Panc1 (cell line): ENCODE measurements around the gene DRD3. TPM values are rescaled to one million over a fixed set of nuclear protein-coding genes. Genes with fewer than 3 reads are reported as not detected.

Experiments used
- ATAC-seq: fragments of 200-7000 bp; cut with Tn5 transposase; 2 replicates; pipeline ENCODE4 v1.9.1; 2020; ENCODE audit warnings: mild to moderate bottlenecking, moderate library complexity
- BruUV-seq: library from RNA; stranded (reverse); fragments of 400-500 nt; replicated peaks from 2 replicates; lab custom pipeline; 2021; lab: Mats Ljungman, UMichigan
- CTCF ChIA-PET: fragments of 300-600 bp; sonication (Branson Sonifier 250); formaldehyde crosslinking; loops from one replicate; lab custom pipeline; 2022; ENCODE audit warnings: antibody characterized with exemption; lab: Charles Lee
- POLR2A ChIA-PET: fragments of 300-600 bp; sonication (Branson Sonifier 250); formaldehyde crosslinking; loops from one replicate; lab custom pipeline; 2022; ENCODE audit warnings: antibody characterized with exemption; lab: Charles Lee
- DNase-seq: peaks from one replicate; pipeline ENCODE4 v3.0.0-alpha.2; 2010; ENCODE audit warnings: low read depth, low spot score
- H3K27ac ChIP-seq: 2 replicates; pipeline ENCODE4 v1.5.1; 2011; ENCODE audit warnings: mild to moderate bottlenecking, low read length, inconsistent platforms
- H3K27me3 ChIP-seq: fragments of 200-500 bp; sonication (Bioruptor generic); 2 replicates; pipeline ENCODE4 v1.6.0; 2014; ENCODE audit warnings: low read length, inconsistent platforms; ENCODE audit not compliant: control insufficient read depth, insufficient read depth
- H3K36me3 ChIP-seq: fragments of 200-500 bp; sonication (Bioruptor generic); 2 replicates; pipeline ENCODE4 v1.5.1; 2014; ENCODE audit warnings: inconsistent platforms, mild to moderate bottlenecking, low read length, moderate library complexity; ENCODE audit not compliant: control insufficient read depth, insufficient read depth
- H3K4me1 ChIP-seq: 2 replicates; pipeline ENCODE4 v1.5.1; 2011; ENCODE audit warnings: inconsistent platforms, mild to moderate bottlenecking, low read length, moderate library complexity; ENCODE audit not compliant: control insufficient read depth, insufficient read depth
- H3K4me3 ChIP-seq, 2 experiments: 2 replicates each; pipeline ENCODE4 v1.5.1; 2011 to 2012; ENCODE audit warnings: low read depth in 2 of 2, low read length in 2 of 2, mild to moderate bottlenecking in 2 of 2, inconsistent platforms in 1 of 2, moderate library complexity in 1 of 2
- H3K9me3 ChIP-seq: fragments of 200-500 bp; sonication (Bioruptor generic); 2 replicates; pipeline ENCODE4 v1.5.1; 2014; ENCODE audit warnings: low read depth, mild to moderate bottlenecking, inconsistent platforms, low read length, moderate library complexity; ENCODE audit not compliant: control insufficient read depth, insufficient read depth
- POLR2AphosphoS5 ChIP-seq: IDR thresholded peaks from 2 replicates; pipeline ENCODE4 v1.6.1; 2012; ENCODE audit warnings: mild to moderate bottlenecking, low read depth, low read length, moderate library complexity
- SIN3A ChIP-seq: IDR thresholded peaks from 2 replicates; pipeline ENCODE4 v1.6.1; 2012; ENCODE audit warnings: low read depth, mild to moderate bottlenecking, low read length, moderate library complexity, borderline replicate concordance; ENCODE audit not compliant: insufficient read depth
- TCF7L2 ChIP-seq: IDR thresholded peaks from 2 replicates; pipeline ENCODE4 v1.6.1; 2011; ENCODE audit warnings: mild to moderate bottlenecking, low read depth, low read length, inconsistent platforms
- in situ Hi-C: cut with HindIII; loops from 2 replicates; pipeline ENCODE4 v1.10.0; 2016; ENCODE audit warnings: low sequenced_read_pairs, low pct_unique_long_range_greater_than_20kb
- intact Hi-C: fragments of 100-400 bp; cut with micrococcal nuclease; formaldehyde crosslinking; loops from one replicate; pipeline ENCODE4 v1.10.0; 2022; ENCODE audit not compliant: unreplicated experiment
- total RNA-seq: library from RNA; stranded (reverse); gene quantifications from one replicate; pipeline ENCODE4 v1.2.1, GENCODE V29; 2021; ENCODE audit not compliant: unreplicated experiment
- TF ChIP-seq, protein P1 (sequence below), 2 experiments: IDR thresholded peaks; 2 replicates each; pipeline ENCODE4 v1.6.1; 2011 to 2012; ENCODE audit warnings: low read depth in 2 of 2, control low read depth in 1 of 2, low read length in 1 of 2, mild to moderate bottlenecking in 1 of 2, moderate library complexity in 1 of 2; ENCODE audit not compliant: insufficient read depth in 1 of 2
- TF ChIP-seq, protein P2 (sequence below): fragments of 450-650 bp; IDR thresholded peaks from 2 replicates; pipeline ENCODE4 v1.5.1; 2017; ENCODE audit warnings: mild to moderate bottlenecking

DRD3 gene
- total RNA-seq, 1 experiment from 2014 or later = not detected

DNA sequence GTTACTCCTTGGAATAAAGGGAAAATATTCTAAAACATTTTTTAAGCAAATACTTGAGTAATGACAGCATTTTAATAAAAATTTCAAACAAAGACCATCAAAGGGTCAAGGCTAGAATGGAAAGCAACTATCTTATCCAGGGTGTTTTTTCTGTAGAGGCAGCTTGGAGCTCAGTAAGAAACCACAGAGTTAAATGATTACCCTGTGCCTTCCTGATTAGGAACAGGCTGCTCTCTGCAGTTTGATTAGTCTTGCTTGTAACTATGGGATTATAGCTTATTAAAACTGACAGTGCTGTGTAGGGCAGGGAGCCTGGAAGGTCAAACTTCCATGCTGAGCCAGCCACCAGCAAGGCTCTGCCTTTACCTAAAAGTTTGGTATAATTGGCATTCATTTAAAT is 89.2 kb downstream of the DRD3 start:
- BruUV-seq = no TSS peak
- Histone ChIP-seq H3K4me3 (no peak overlapping the region), H3K4me1 (no peaks in the 10 kb centered on the region), H3K27me3 (no peaks in the 10 kb centered on the region), H3K9me3 (no peaks in the 10 kb centered on the region), H3K36me3 (peaks cover 9% of the 10 kb centered on the region), H3K27ac (no peak overlapping the region)
- CTCF ChIA-PET = no interaction called here
- ATAC-seq (no peak), DNase-seq (no peak)
- in situ Hi-C loops = no loop called here
- intact Hi-C loops = no loop called here
- POLR2A ChIA-PET = no interaction called here
- TF ChIP-seq SIN3A (no peak), POLR2AphosphoS5 (no peak), TCF7L2 (no peak)
- TF ChIP-seq, protein P1, sequence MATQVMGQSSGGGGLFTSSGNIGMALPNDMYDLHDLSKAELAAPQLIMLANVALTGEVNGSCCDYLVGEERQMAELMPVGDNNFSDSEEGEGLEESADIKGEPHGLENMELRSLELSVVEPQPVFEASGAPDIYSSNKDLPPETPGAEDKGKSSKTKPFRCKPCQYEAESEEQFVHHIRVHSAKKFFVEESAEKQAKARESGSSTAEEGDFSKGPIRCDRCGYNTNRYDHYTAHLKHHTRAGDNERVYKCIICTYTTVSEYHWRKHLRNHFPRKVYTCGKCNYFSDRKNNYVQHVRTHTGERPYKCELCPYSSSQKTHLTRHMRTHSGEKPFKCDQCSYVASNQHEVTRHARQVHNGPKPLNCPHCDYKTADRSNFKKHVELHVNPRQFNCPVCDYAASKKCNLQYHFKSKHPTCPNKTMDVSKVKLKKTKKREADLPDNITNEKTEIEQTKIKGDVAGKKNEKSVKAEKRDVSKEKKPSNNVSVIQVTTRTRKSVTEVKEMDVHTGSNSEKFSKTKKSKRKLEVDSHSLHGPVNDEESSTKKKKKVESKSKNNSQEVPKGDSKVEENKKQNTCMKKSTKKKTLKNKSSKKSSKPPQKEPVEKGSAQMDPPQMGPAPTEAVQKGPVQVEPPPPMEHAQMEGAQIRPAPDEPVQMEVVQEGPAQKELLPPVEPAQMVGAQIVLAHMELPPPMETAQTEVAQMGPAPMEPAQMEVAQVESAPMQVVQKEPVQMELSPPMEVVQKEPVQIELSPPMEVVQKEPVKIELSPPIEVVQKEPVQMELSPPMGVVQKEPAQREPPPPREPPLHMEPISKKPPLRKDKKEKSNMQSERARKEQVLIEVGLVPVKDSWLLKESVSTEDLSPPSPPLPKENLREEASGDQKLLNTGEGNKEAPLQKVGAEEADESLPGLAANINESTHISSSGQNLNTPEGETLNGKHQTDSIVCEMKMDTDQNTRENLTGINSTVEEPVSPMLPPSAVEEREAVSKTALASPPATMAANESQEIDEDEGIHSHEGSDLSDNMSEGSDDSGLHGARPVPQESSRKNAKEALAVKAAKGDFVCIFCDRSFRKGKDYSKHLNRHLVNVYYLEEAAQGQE (IDR thresholded peaks at IDR 0.05; ENCODE audit: insufficient read depth in 1 of 2, low read depth in 2 of 2, low read length in 1 of 2) = no peak
- TF ChIP-seq, protein P2, sequence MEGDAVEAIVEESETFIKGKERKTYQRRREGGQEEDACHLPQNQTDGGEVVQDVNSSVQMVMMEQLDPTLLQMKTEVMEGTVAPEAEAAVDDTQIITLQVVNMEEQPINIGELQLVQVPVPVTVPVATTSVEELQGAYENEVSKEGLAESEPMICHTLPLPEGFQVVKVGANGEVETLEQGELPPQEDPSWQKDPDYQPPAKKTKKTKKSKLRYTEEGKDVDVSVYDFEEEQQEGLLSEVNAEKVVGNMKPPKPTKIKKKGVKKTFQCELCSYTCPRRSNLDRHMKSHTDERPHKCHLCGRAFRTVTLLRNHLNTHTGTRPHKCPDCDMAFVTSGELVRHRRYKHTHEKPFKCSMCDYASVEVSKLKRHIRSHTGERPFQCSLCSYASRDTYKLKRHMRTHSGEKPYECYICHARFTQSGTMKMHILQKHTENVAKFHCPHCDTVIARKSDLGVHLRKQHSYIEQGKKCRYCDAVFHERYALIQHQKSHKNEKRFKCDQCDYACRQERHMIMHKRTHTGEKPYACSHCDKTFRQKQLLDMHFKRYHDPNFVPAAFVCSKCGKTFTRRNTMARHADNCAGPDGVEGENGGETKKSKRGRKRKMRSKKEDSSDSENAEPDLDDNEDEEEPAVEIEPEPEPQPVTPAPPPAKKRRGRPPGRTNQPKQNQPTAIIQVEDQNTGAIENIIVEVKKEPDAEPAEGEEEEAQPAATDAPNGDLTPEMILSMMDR = no peak

DNA sequence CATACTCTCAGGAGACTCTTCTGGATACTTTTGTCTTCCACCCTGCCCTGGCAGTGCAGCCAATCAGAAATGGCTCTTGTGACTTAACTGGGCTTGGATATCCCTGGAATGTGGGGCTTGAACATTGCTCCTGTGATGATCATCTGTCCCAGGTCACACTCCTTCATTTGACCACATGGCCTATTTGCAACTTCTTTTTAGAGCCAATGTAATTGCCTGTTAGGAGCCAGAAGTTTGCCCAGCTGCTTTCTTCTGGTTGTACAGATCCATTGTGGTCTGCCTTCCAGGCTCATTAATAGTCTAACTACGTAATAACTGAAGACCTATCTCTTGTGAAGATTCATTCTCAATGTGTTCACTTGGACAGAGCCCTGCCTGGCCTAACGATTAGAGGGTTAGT is 92.5 kb downstream of the DRD3 start:
- TF ChIP-seq SIN3A (no peak), POLR2AphosphoS5 (no peak), TCF7L2 (no peak)
- TF ChIP-seq, protein P1 (IDR thresholded peaks at IDR 0.05; ENCODE audit: insufficient read depth in 1 of 2, low read depth in 2 of 2, low read length in 1 of 2) = no peak
- TF ChIP-seq, protein P2 = no peak
- Histone ChIP-seq H3K27me3 (no peaks in the 10 kb centered on the region), H3K4me1 (no peaks in the 10 kb centered on the region), H3K27ac (no peak overlapping the region), H3K36me3 (peaks cover 25% of the 10 kb centered on the region), H3K9me3 (no peaks in the 10 kb centered on the region), H3K4me3 (no peak overlapping the region)
- ATAC-seq (no peak), DNase-seq (no peak)
- BruUV-seq = no TSS peak
- CTCF ChIA-PET = no interaction called here
- intact Hi-C loops = no loop called here
- in situ Hi-C loops = no loop called here
- POLR2A ChIA-PET = no interaction called here
